ENCODE measurements around the gene SLC36A4. TPM values are rescaled to one million over a fixed set of nuclear protein-coding genes. Genes with fewer than 3 reads are reported as not detected.
"Not testable (repeated sequence)": the region's sequence is repeated elsewhere in the genome, so short reads cannot be mapped to it uniquely, and the experiment has no call there.

Gene SLC36A4
- total RNA-seq, result 20.5 TPM
- long read RNA-seq, full-length matches to known transcripts, result 27 of 36 reads
- long read RNA-seq, partial matches to known transcripts, result 1 of 36 reads
- long read RNA-seq, other reads (novel, unspliced or antisense), result 8 of 36 reads

- peak; percentile 94 for DNase-seq (ENCODE audit: low spot score)
These were observed at the start of gene SLC36A4 for GRCh38 chr11:93197380-93198214. Gene SLC36A4, minus strand, starts transcription at chr11:93197991. Its CDS starts 159 bp downstream, at chr11:93197832.

GRCh38 chr11:93246790-93247189 lies 49.0 kb upstream of the SLC36A4 start:
- not testable (repeated sequence) for DNase-seq (ENCODE audit: low spot score)

GRCh38 chr11:93244018-93244417 lies 46.2 kb upstream of the SLC36A4 start:
- no peak for DNase-seq (ENCODE audit: low spot score)

- no peak for DNase-seq (ENCODE audit: low spot score)
These were observed 42.2 kb upstream of the SLC36A4 start for GRCh38 chr11:93239966-93240365.

- DNase-seq (ENCODE audit: low spot score), result no peak
These were observed 41.2 kb upstream of the SLC36A4 start for GRCh38 chr11:93238956-93239355.

GRCh38 chr11:93236741-93237675 lies 39.2 kb upstream of the SLC36A4 start:
- DNase-seq (ENCODE audit: low spot score), result no peak

- DNase-seq (ENCODE audit: low spot score), result no peak
These were observed 36.9 kb upstream of the SLC36A4 start for GRCh38 chr11:93234602-93235207.

GRCh38 chr11:93229876-93230275 lies 32.1 kb upstream of the SLC36A4 start:
- no peak for DNase-seq (ENCODE audit: low spot score)

- DNase-seq (ENCODE audit: low spot score), result no peak
These were observed 27.9 kb upstream of the SLC36A4 start for GRCh38 chr11:93225662-93226061.

- DNase-seq (ENCODE audit: low spot score), result no peak
These were observed 23.7 kb upstream of the SLC36A4 start for GRCh38 chr11:93221539-93221938.

GRCh38 chr11:93220078-93220477 lies 22.3 kb upstream of the SLC36A4 start:
- no peak for DNase-seq (ENCODE audit: low spot score)

- no peak for DNase-seq (ENCODE audit: low spot score)
These were observed 21.6 kb upstream of the SLC36A4 start for GRCh38 chr11:93219440-93219839.

- no peak for DNase-seq (ENCODE audit: low spot score)
These were observed 18.8 kb upstream of the SLC36A4 start for GRCh38 chr11:93216511-93217101.

GRCh38 chr11:93213622-93214021 lies 15.8 kb upstream of the SLC36A4 start:
- no peak for DNase-seq (ENCODE audit: low spot score)

- DNase-seq (ENCODE audit: low spot score), result no peak
These were observed 14.3 kb upstream of the SLC36A4 start for GRCh38 chr11:93212094-93212493.

- DNase-seq (ENCODE audit: low spot score), result no peak
These were observed 11.7 kb upstream of the SLC36A4 start for GRCh38 chr11:93209466-93209865.

- no peak for DNase-seq (ENCODE audit: low spot score)
These were observed 11.0 kb upstream of the SLC36A4 start for GRCh38 chr11:93208663-93209270.

GRCh38 chr11:93199616-93200015 lies 1.8 kb upstream of the SLC36A4 start:
- no peak for DNase-seq (ENCODE audit: low spot score)

- no peak for DNase-seq (ENCODE audit: low spot score)
These were observed 539 bp upstream of the SLC36A4 start for GRCh38 chr11:93198215-93198845.

GRCh38 chr11:93196816-93197379 lies 893 bp downstream of the SLC36A4 start:
- DNase-seq (ENCODE audit: low spot score), result no peak
